Superior temporal gyrus (tissue), 1 donor: ENCODE results near the gene CGNL1.

Experiments
- DNase-seq: peaks from one replicate; pipeline ENCODE4 v3.0.0-alpha.2; 2016; ENCODE audit errors: extremely low spot score

Gene CGNL1

DNA sequence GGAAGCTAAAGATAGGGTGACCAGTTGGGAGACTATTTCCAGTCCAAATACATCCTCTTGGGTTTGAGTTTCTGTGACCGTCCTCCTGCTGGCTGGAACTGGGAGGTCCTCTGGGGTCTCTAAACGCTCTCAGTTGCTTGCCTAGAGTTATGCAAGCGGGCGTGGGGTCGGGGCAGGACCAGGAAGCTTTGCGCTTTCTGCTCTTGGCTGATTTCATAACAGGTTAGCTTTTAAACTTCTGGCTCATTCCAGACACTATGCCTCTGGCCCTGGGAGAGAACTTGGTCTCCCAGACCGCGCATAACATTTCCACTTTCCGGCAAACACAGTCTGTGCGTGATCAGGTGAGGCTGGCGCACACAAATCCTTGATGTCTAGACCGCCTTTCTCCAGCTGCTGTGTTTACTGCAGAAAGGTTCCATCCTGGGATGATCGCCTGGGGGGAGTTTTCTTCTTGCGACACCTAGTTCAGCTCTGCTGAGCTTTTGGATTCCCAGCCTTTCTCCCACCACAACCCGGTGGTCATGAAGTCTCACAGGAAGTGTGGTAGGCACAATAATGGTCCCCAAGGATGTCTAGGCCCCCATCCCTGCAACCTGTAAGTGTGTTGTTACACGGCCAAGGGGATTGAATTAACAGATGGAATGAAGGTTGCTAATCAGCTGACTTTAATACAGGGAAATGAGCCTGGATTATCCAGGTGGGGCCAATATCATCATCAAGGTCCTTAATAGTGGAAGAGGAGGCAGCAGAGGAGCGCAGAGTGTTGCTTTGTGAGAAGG is 23.6 kb upstream of the CGNL1 start:
- DNase-seq: no peak

- no peak for DNase-seq
Observed at GRCh38 chr15:57353317-57353804, 22.9 kb upstream of the CGNL1 start.

DNA sequence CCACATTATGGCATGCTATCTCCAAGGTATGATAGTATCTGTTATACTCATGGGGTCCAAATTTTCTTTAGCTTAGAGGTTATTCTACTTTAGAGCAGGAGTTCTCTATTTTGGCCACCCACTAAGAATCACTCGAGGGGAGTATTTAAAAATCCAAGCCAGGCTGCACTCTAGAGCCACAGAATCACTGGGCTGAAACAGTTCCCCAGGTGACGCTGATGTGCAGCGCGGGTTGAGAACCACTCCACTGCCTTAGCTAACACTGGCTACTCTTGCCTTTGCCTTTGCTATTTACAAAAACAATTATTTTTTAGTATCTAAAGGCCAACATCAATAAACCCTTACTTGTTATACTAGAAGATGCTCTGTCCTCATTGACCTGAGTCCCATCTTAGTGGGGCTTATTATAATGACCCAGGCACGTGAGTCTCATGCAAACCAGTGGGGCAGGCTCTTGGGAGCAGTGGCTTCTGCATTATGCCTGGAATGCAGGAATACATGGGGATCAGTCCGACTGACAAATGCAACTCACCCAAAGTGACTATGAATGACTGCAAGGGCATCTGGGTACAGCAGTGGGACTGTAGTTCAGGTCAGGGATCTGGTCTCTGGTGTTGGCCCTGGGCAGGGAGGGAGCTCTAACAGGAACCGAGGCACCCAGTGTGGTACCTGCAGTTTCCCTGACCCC is 21.7 kb upstream of the CGNL1 start:
- DNase-seq: no peak

DNA sequence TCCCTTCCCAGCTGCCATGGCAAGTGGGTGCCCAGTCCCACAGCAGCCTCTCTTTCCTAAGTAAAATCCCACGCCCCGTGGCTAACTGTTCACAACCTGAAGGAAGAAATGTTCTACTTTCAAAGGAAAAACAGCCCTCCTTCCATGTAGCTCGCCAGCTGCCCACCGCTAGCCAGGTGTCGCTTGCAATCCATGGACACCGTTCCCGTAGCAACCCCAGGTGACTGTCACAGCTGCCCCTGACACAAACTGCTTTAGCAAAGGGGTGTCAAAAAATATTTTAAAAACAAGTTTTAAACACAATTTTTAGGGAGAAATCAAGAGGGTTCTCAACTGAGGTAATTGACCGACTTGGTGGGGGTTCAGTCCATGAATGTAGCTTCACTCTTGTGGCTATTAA is 21.0 kb upstream of the CGNL1 start:
- DNase-seq: no peak

GRCh38 chr15:57356178-57356577 is 20.1 kb upstream of the CGNL1 start:
- no peak for DNase-seq

GRCh38 chr15:57356636-57357035 is 19.7 kb upstream of the CGNL1 start:
- no peak for DNase-seq

- DNase-seq: no peak
Observed at GRCh38 chr15:57357799-57358198, 18.5 kb upstream of the CGNL1 start.

GRCh38 chr15:57358571-57358970 is 17.7 kb upstream of the CGNL1 start:
- DNase-seq: no peak

GRCh38 chr15:57363661-57364060 is 12.6 kb upstream of the CGNL1 start:
- DNase-seq: no peak

DNA sequence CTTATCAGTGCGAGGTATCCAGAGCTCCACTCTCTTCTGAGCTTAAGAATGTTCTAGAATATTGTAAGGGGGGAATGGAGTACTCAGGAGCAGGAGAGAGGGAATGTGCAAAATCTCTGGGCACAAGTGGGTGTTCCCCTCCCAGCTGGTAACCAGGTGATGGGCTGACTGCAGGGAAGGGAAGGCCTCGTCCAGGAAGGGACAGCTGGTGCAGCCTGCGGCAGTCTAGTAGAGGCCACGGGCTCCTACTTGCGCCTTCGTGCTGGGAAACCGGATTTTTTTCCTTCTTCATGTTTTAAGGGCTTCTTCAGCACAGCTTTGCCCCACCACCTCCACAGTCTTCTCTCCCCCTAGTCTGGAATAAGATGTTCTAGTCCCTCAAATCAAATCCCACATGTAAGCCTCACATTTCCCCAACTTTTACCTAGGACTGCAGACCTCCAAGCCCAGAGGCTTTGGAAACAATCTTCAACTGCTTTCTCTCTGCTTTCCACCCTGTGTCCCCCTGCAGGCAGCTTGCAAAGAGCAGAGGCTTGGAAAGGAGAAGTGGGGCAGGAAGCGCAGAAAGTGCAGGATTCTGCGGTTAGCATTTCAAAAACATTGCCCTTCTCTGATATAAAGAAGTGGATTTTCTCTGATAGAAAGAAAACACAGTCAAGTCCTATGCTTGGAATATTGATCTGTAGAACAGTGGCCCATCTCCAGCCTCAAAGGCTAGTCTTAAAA is 11.9 kb upstream of the CGNL1 start:
- no peak for DNase-seq

- DNase-seq: no peak
Observed at GRCh38 chr15:57367556-57367955, 8.7 kb upstream of the CGNL1 start.

DNA sequence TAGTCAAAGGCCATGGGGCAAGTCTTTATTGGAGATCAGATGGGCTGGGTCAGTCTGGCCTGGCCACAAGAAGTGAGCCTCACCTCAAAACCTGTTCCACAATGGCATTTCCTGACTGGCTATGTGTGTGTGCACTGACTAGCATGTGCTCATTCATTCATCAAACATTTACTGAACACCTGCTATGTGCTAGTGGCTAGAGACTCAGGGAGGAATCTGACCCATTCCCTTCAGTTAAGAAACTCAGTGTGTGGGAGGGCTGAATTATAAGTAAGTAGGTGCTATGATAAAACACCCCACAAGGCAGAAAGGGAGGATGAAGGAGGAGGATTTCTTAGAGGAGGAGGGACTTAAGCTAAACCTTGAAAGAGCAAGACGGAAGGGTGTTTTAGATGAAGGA is 5.4 kb upstream of the CGNL1 start:
- no peak for DNase-seq

- no peak for DNase-seq
Observed at GRCh38 chr15:57373251-57373881, 2.9 kb upstream of the CGNL1 start.

DNA sequence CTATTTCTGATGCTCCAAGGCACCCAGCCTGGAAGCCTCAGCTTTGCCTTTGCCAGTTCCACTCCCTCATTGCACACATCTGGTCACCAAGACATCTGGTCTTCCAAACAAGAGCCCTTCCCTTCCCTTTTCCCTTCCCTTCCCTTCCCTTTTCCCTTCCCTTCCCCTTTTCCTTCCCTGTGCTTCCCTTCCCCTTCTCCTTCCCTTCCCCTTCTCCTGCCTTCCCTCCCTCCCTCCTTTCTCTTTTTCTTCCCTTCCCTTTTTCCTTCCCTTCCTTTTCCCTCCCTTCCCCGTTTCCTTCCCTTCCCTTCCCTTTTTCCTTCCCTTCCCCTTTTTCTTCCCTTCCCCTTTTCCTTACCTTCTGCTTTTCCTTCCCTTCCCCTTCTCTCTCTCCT is 2.4 kb upstream of the CGNL1 start:
- no peak for DNase-seq

- DNase-seq: no peak
Observed at GRCh38 chr15:57376696-57377477, 582 bp downstream of the CGNL1 start.

- no peak for DNase-seq
Observed at GRCh38 chr15:57377478-57377847, 1.2 kb downstream of the CGNL1 start.

DNA sequence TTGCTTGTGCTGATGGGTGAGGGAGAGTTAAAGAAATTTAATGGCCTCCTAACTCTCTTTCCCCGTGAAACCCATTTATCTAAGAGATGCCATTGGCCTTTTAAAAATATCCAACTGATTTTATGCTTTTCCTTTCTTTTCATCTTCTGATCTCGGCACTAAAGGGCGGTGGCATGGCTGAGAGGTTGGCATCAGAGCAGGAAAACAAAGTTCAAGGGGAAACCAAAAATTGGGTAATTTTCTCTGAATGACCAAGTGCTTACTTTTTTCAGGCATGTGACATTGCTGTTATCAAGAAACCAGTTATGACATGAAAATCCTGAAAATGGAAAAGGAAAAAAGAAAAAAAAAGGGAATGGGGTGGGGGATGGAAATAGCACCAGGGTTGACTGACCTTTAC is 3.2 kb downstream of the CGNL1 start:
- no peak for DNase-seq

DNA sequence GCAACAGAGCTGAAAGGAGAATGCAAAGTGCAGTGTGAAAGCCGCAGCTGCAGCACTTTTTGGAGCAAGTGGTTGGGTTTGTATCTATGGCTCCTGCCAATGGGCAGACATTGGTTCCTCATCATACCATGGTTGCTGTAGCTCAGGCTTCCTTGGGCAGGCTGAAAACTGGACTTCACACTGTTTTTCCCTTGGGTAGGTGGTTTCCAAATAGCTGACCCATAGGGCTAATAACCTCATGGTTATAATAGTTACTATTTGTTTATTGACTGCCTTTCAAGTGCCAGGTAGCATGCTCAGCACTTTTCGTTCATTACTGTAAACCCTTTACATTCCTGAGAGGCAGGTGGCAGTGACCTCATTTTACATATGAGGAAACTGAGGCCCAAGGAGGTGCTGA is 4.5 kb downstream of the CGNL1 start:
- DNase-seq: no peak

DNA sequence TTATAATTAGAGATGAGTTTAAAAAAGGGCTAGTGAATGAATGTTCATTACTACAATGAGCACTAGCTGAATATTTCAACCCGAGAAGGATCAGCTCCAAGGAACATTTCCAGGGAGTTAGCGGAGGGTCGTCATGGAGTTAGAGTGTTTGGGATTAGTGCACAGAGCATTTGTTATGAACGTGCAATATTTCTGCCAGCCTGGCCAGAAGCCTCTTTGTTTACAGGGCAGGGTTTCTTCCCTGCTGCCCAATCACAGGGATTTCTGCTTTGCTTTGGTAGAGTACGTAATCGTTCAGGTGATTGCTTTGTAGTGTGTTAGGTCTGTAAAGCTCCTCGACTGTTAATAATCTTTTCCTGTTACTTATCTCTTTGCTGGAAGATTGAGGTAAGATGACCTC is 5.9 kb downstream of the CGNL1 start:
- DNase-seq: no peak

DNA sequence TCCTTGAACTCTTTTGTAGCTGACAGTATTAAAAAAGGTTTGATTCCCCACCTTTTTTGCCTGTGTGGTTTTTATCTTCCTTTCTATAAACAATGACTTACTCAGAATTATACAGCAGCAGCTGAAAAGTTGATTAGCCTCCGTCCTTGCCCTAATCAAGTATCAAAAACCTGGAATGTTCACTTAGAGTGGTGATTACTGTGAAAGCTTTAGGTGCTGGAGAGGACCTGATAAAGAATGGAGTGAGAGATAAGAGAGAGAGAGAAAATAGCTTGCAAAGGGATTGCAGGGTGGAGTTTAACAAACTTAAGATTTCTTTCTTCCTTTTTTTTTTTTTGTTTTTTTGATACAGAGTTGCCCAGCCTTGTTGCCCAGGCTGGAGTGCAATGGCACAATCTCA is 6.7 kb downstream of the CGNL1 start:
- no peak for DNase-seq

DNA sequence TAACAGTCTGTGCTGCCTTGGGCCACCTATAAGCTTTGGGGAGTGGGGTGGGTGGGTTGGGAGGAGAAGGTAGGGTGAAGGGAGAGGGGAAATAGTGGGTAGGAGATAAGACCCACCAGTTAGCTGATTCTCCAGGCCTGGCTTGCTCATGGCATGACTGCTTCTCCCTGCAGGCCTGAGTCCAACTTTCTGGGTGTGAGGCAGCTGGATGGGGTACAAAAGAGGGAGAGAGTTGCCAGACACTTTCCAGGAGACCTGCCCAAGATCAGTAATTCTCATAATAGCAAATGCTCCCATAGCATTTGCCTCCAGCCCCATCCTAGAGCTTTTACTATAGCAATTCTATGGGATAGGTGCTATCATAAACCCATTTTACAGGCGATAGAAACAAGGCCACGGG is 7.7 kb downstream of the CGNL1 start:
- no peak for DNase-seq

DNA sequence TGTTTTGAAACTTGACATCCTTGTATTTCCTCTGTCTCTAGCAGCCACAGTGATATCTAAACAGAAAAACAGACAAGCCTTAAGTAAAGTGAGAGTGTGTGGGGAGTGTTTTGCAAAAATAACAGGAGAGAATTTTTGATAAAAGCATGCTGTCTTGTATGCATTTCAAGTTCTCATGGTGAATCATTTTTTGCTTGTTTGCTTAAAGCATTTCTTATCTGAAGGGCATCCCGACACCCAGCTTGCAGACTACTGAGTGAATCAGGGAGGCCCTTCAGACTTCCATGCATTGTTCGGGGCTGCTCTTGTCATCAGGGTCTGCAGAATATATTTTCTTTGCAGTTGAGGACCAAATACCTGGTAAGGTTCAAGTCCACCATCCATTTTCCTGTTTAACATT is 8.5 kb downstream of the CGNL1 start:
- no peak for DNase-seq
